ENCODE data around the gene HRK. TPM values are rescaled to one million over a fixed set of nuclear protein-coding genes. Genes with fewer than 3 reads are reported as not detected.

The HRK gene
- total RNA-seq, 1 experiment from 2014 or later, result 2.6 TPM

- Histone ChIP-seq H2BK15ac (ENCODE audit: low read depth, low read length) (no peak overlapping the region), H3K9me3 (ENCODE audit: control insufficient read depth, low read depth, low read length) (no peaks in the 10 kb centered on the region), H2AFZ (ENCODE audit: low read length) (no peak overlapping the region), H3K4me2 (ENCODE audit: insufficient read depth, insufficient read length, low read length) (no peak overlapping the region), H3K9ac (ENCODE audit: extremely low read depth, insufficient read length, low read length) (no peak overlapping the region), H2BK5ac (ENCODE audit: insufficient read length, low read length) (no peak overlapping the region), H3K79me2 (ENCODE audit: insufficient read depth, low read length) (no peaks in the 10 kb centered on the region), H2BK120ac (ENCODE audit: low read depth, low read length, poor library complexity, severe bottlenecking) (no peak overlapping the region), H4K8ac (replicated peaks; ENCODE audit: insufficient read length, low read depth, low read length) (no peak overlapping the region), H3K4me1 (ENCODE audit: insufficient read depth, low read length) (no peaks in the 10 kb centered on the region), H3T11ph (ENCODE audit: low read length) (no peak overlapping the region), H2BK20ac (ENCODE audit: low read depth, low read length, poor library complexity, severe bottlenecking) (no peak overlapping the region), H3K27me3 (ENCODE audit: insufficient read depth, low read length) (no peaks in the 10 kb centered on the region), H3K4ac (ENCODE audit: low read depth, low read length) (no peak overlapping the region), H3K56ac (ENCODE audit: insufficient read length, low read depth, low read length) (no peak overlapping the region), H2AK5ac (ENCODE audit: insufficient read length, low read length) (no peak overlapping the region), H3K18ac (ENCODE audit: insufficient read length, low read depth, low read length) (no peak overlapping the region), H3K23ac (ENCODE audit: insufficient read length, low read depth, low read length) (no peak overlapping the region), H3K27ac (ENCODE audit: insufficient read length, low read depth, low read length) (no peak overlapping the region), H4K20me1 (ENCODE audit: control insufficient read depth, insufficient read depth, insufficient read length) (no peaks in the 10 kb centered on the region), H3K14ac (ENCODE audit: insufficient read depth, low read length) (no peak overlapping the region), H4K5ac (ENCODE audit: insufficient read length, low read depth, low read length) (no peak overlapping the region), H3K23me2 (ENCODE audit: insufficient read length, low read depth, low read length, poor library complexity, severe bottlenecking) (no peaks in the 10 kb centered on the region), H3K79me1 (ENCODE audit: insufficient read depth, low read depth, low read length, poor library complexity, severe bottlenecking) (no peaks in the 10 kb centered on the region), H4K91ac (ENCODE audit: insufficient read length, low read depth, low read length) (no peak overlapping the region), H2BK12ac (ENCODE audit: insufficient read length, low read depth, low read length) (no peak overlapping the region)
- DNase-seq, result no peak
- Mint-ChIP-seq H3K27me3 (ENCODE audit: low read depth) (no peaks in the 10 kb centered on the region), H3K9me3 (no peaks in the 10 kb centered on the region), H3K4me3 (no peak overlapping the region), H3K4me1 (no peaks in the 10 kb centered on the region), H3K27ac (no peak overlapping the region), H3K36me3 (ENCODE audit: insufficient read depth in 1 of 3, low read depth in 3 of 3) (peaks cover 4 to 6% (median 5%) of the 10 kb centered on the region in 3 experiments; a peak in 4 of 7 replicates)
- no peak for TF ChIP-seq CTCF (conservative IDR thresholded peaks at IDR 0.05)
- no CpG with 5 or more reads among the region's 10 CpGs for WGBS (ENCODE audit: extremely low coverage, insufficient read length, low lambda C conversion rate)
Observed at GRCh38 chr12:116812238-116812637, 69.0 kb downstream of the HRK start.
